IMR-90 (cell line): Measurements from ENCODE around the gene NRDC. TPM values are rescaled to one million over a fixed set of nuclear protein-coding genes. Genes with fewer than 3 reads are reported as not detected.

Source experiments
- ATAC-seq: fragments of 200-7000 bp; cut with Tn5 transposase; 2 replicates; pipeline ENCODE4 v1.9.1; 2020; ENCODE audit warnings: low read depth, mild to moderate bottlenecking, moderate library complexity
- BruUV-seq: library from RNA; stranded (reverse); fragments of 400-500 nt; replicated peaks from 2 replicates; lab custom pipeline; 2021; lab: Mats Ljungman, UMichigan
- CTCF ChIA-PET: fragments of 300-600 bp; formaldehyde crosslinking; extraction: SDS; loops from one replicate; lab custom pipeline; 2021; ENCODE audit warnings: antibody characterized with exemption; lab: Yijun Ruan, JAX
- POLR2A ChIA-PET: fragments of 300-600 bp; sonication (Branson Sonifier 250); formaldehyde crosslinking; loops from one replicate; lab custom pipeline; 2022; ENCODE audit warnings: antibody characterized with exemption; ENCODE audit not compliant: unreplicated experiment; lab: Charles Lee
- DNase-seq: peaks from one replicate; pipeline ENCODE4 v3.0.0; 2013
- H2AFZ ChIP-seq: replicated peaks from 2 replicates; pipeline ENCODE3; 2013; ENCODE audit warnings: low read length, mild to moderate bottlenecking; ENCODE audit not compliant: poor library complexity
- H2AK5ac ChIP-seq: 2 replicates; pipeline ENCODE4 v1.6.1; 2013; ENCODE audit warnings: low read depth, low read length, inconsistent platforms
- H2AK9ac ChIP-seq: replicated peaks from 2 replicates; pipeline ENCODE3; 2013; ENCODE audit warnings: mild to moderate bottlenecking, low read depth, low read length, moderate library complexity; ENCODE audit not compliant: poor library complexity
- H2BK120ac ChIP-seq: 2 replicates; pipeline ENCODE4 v1.6.1; 2013; ENCODE audit warnings: low read depth, low read length, inconsistent platforms
- H2BK15ac ChIP-seq: 3 replicates; pipeline ENCODE4 v1.6.1; 2013; ENCODE audit warnings: low read depth, low read length, inconsistent platforms
- H2BK20ac ChIP-seq: 2 replicates; pipeline ENCODE4 v1.6.1; 2013; ENCODE audit warnings: low read depth, mild to moderate bottlenecking, inconsistent platforms, low read length, moderate library complexity
- H2BK5ac ChIP-seq: 2 replicates; pipeline ENCODE4 v1.6.1; 2013; ENCODE audit warnings: mild to moderate bottlenecking, low read depth, low read length, inconsistent platforms; ENCODE audit not compliant: poor library complexity, severe bottlenecking
- H3K14ac ChIP-seq: replicated peaks from 2 replicates; pipeline ENCODE4 v1.6.1; 2013; ENCODE audit warnings: low read depth, low read length, inconsistent platforms
- H3K18ac ChIP-seq: 2 replicates; pipeline ENCODE4 v1.6.1; 2013; ENCODE audit warnings: low read depth, low read length, control low read depth
- H3K23ac ChIP-seq: 2 replicates; pipeline ENCODE4 v1.6.1; 2013; ENCODE audit warnings: low read depth, low read length, inconsistent platforms
- H3K27ac ChIP-seq: 2 replicates; pipeline ENCODE4 v1.5.1; 2013; ENCODE audit warnings: mild to moderate bottlenecking, control low read depth, low read length; ENCODE audit not compliant: insufficient read depth
- H3K27me3 ChIP-seq: 2 replicates; pipeline ENCODE4 v1.6.1; 2013; ENCODE audit warnings: low read length; ENCODE audit not compliant: control insufficient read depth, insufficient read depth
- H3K36me3 ChIP-seq: 2 replicates; pipeline ENCODE4 v1.6.1; 2013; ENCODE audit warnings: low read length, mixed read lengths; ENCODE audit not compliant: control insufficient read depth, insufficient read depth
- H3K4ac ChIP-seq: 2 replicates; pipeline ENCODE4 v1.6.1; 2013; ENCODE audit warnings: low read depth, low read length, inconsistent platforms
- H3K4me1 ChIP-seq: 2 replicates; pipeline ENCODE4 v1.6.1; 2013; ENCODE audit warnings: low read length, mixed read lengths; ENCODE audit not compliant: control insufficient read depth, insufficient read depth
- H3K4me2 ChIP-seq: 2 replicates; pipeline ENCODE4 v1.6.1; 2013; ENCODE audit warnings: low read depth, mild to moderate bottlenecking, control low read depth, low read length, moderate library complexity
- H3K4me3 ChIP-seq: 2 replicates; pipeline ENCODE4 v1.5.1; 2013; ENCODE audit warnings: low read depth, mild to moderate bottlenecking, control low read depth, low read length, moderate library complexity; ENCODE audit not compliant: insufficient read depth
- H3K56ac ChIP-seq: 2 replicates; pipeline ENCODE4 v1.6.1; 2013; ENCODE audit warnings: low read length, inconsistent platforms; ENCODE audit not compliant: insufficient read depth; ENCODE audit errors: extremely low read depth
- H3K79me1 ChIP-seq, 2 experiments: 2 replicates each; pipeline ENCODE4 v1.6.1; 2013; ENCODE audit warnings: low read length in 2 of 2, inconsistent platforms in 1 of 2, low read depth in 1 of 2
- H3K9ac ChIP-seq: 2 replicates; pipeline ENCODE4 v1.6.1; 2013; ENCODE audit warnings: low read depth, low read length, control low read depth
- H3K9me1 ChIP-seq: 2 replicates; pipeline ENCODE4 v1.6.1; 2013; ENCODE audit warnings: low read length, inconsistent platforms; ENCODE audit not compliant: insufficient read depth
- H3K9me3 ChIP-seq: 2 replicates; pipeline ENCODE4 v1.6.1; 2013; ENCODE audit warnings: low read length; ENCODE audit not compliant: control insufficient read depth, insufficient read depth
- H4K20me1 ChIP-seq: 2 replicates; pipeline ENCODE4 v1.6.1; 2013; ENCODE audit warnings: low read length, inconsistent platforms; ENCODE audit not compliant: insufficient read depth
- H4K5ac ChIP-seq: 2 replicates; pipeline ENCODE4 v1.6.1; 2013; ENCODE audit warnings: mild to moderate bottlenecking, low read depth, low read length, control low read depth
- H4K8ac ChIP-seq, 2 experiments: 2 replicates each; pipeline ENCODE4 v1.6.1; 2013; ENCODE audit warnings: low read depth in 2 of 2, low read length in 2 of 2, control low read depth in 1 of 2, inconsistent platforms in 1 of 2
- H4K91ac ChIP-seq: 2 replicates; pipeline ENCODE4 v1.6.1; 2013; ENCODE audit warnings: low read depth, low read length, inconsistent platforms; ENCODE audit not compliant: insufficient read depth
- BHLHE40 ChIP-seq: fragments of 150-350 bp; IDR thresholded peaks from 2 replicates; pipeline ENCODE4 v1.6.1; 2016; ENCODE audit warnings: mild to moderate bottlenecking, low read depth, low read length
- CHD1 ChIP-seq: IDR thresholded peaks from 2 replicates; pipeline ENCODE4 v1.6.1; 2012; ENCODE audit warnings: low read depth, low read length, improper control_type of control experiment
- ELK1 ChIP-seq: fragments of 150-350 bp; IDR thresholded peaks from 2 replicates; pipeline ENCODE4 v1.6.1; 2016; ENCODE audit warnings: low read depth, mild to moderate bottlenecking, low read length, moderate library complexity, borderline replicate concordance
- MAZ ChIP-seq: IDR thresholded peaks from 2 replicates; pipeline ENCODE4 v1.6.1; 2012; ENCODE audit warnings: low read depth, mild to moderate bottlenecking, low read length, improper control_type of control experiment, moderate library complexity, borderline replicate concordance
- MXI1 ChIP-seq: IDR thresholded peaks from 2 replicates; pipeline ENCODE4 v1.6.1; 2012; ENCODE audit warnings: low read depth, mild to moderate bottlenecking, low read length, moderate library complexity, borderline replicate concordance
- NFE2L2 ChIP-seq: fragments of 150-350 bp; IDR thresholded peaks from 2 replicates; pipeline ENCODE4 v1.6.1; 2016; ENCODE audit warnings: low read depth, mild to moderate bottlenecking, low read length
- POLR2A ChIP-seq: IDR thresholded peaks from 2 replicates; pipeline ENCODE4 v1.6.1; 2012; ENCODE audit warnings: mild to moderate bottlenecking, low read depth, low read length
- RCOR1 ChIP-seq: IDR thresholded peaks from 2 replicates; pipeline ENCODE4 v1.6.1; 2012; ENCODE audit warnings: mild to moderate bottlenecking, low read length, improper control_type of control experiment; ENCODE audit not compliant: insufficient replicate concordance
- SMC3 ChIP-seq: fragments of 150-350 bp; IDR thresholded peaks from 2 replicates; pipeline ENCODE4 v1.6.1; 2016; ENCODE audit warnings: low read depth, mild to moderate bottlenecking, antibody characterized with exemption, low read length, moderate library complexity
- whole genome bisulfite sequencing, 2 experiments: methylation state at CpG; one replicate each; pipeline versions ENCODE4 v1.1.5 to v1.1.7; 2013; ENCODE audit warnings: missing lambda C conversion rate in 2 of 2; ENCODE audit not compliant: insufficient read length in 1 of 2; ENCODE audit errors: extremely low coverage in 2 of 2; 5-methylcytosine and 5-hydroxymethylcytosine counted together
- dilution Hi-C: fragments of 300-500 bp; cut with HindIII; formaldehyde crosslinking; loops from one replicate; pipeline ENCODE4 v1.14.3; 2018; ENCODE audit warnings: low sequenced_read_pairs; ENCODE audit not compliant: unreplicated experiment
- in situ Hi-C: fragments of 300-500 bp; cut with MboI; formaldehyde crosslinking; loops from 3 replicates; pipeline ENCODE4 v1.14.3; 2019; ENCODE audit warnings: low sequenced_read_pairs, inconsistent platforms, mixed read lengths
- intact Hi-C: fragments of 100-400 bp; cut with micrococcal nuclease; formaldehyde crosslinking; loops from 2 replicates; pipeline ENCODE4 v1.10.0; 2022
- polyA plus RNA-seq, 3 experiments: library from polyadenylated mRNA; depleted of rRNA; stranded (reverse); fragments of >200 nt; gene quantifications; 2 replicates each; pipeline ENCODE4 v1.2.3, GENCODE V29; 2012; ENCODE audit warnings: low replicate concordance in 1 of 3
- total RNA-seq: library from RNA; depleted of rRNA; stranded (reverse); fragments of >200 nt; gene quantifications from 2 replicates; pipeline ENCODE4 v1.2.3, GENCODE V29; 2012

NRDC gene
- total and polyA plus RNA-seq, 2 of the 4 experiments (the other 2 are of a cell fraction): 75.8 to 84.7 TPM

DNA sequence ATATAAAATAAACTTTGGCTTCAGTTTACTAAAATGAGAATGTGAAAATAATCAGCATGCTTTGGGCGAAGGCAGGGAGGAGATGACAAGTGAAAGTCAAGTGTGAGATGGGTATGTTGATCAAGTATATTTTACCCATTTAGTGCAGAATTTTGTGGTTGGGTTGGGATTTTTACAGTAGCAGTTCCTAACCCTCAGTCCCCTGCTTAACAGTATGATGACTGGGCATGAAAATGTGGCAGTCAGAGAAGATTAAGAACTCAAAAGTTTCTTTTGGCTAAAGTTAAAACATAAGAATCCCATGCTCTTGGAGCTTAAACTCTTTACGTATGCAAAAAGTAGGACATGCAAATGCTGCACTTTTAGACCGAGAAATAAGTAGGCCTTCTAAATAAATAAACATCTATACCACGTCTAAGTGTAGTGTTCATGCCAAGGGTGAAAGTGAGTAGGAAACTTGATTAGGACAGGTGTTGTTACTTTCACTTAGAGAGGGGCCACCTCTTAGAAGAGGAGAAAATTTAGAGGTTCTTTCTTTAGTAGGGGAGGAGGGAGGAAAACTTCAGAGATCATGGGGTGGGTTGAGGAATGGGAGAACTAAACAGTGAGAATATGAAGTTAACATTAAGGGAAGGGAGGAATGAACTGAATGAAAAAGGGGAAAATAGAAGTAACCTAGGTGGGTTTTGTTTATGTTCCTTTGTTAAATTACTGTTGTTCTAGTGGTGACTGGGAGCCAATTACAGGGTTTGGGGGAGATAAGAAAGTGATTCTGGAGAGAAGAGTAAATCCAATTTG, 133.8 kb downstream of the NRDC start (continued):
- TF ChIP-seq MAZ: no peak

DNA sequence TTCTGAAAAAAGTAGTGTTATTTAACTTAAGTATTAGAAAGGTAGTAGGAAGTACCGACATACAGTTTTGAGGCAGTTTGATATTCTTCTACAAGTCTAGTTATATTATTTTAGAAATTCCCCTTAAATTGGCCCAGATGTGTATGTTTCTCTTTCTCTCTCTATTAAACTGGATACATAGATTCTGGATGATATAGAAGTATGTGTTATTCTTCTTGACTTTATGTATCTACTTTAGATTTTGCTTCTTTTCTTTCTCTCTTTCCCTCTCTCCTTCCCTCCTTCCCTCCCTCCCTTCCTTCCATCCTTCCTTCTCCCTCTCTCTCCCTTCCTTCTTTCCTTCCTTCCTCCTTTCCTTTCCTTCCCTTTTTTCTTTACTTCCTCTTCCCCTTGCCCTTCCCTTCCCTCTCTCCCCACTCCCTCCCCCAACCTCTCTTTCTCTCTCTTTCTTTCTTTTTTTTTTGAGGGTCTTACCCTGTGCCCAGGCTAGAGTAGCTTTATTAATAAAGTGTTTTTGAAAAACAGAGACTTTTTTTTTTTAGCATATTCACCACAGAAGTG, 137.3 kb downstream of the NRDC start:
- intact Hi-C loops: no loop called here
- Histone ChIP-seq H3K23ac (no peak overlapping the region), H3K14ac (no peak overlapping the region), H3K56ac (no peak overlapping the region), H3K27ac (no peak overlapping the region), H4K91ac (no peak overlapping the region), H2BK20ac (no peak overlapping the region), H2BK5ac (no peak overlapping the region), H3K9ac (no peak overlapping the region), H4K8ac (no peak overlapping the region), H4K20me1 (peaks cover 9% of the 10 kb centered on the region; the same call in 1 of the 2 replicates), H3K4me2 (no peak overlapping the region), H2AK5ac (no peak overlapping the region), H2BK120ac (no peak overlapping the region), H2BK15ac (no peak overlapping the region), H3K9me1 (no peaks in the 10 kb centered on the region), H3K9me3 (no peaks in the 10 kb centered on the region), H3K4me3 (no peak overlapping the region), H3K4ac (no peak overlapping the region), H3K36me3 (no peaks in the 10 kb centered on the region), H3K27me3 (no peaks in the 10 kb centered on the region), H3K4me1 (no peaks in the 10 kb centered on the region; the same call in 1 of the 2 replicates), H4K5ac (no peak overlapping the region), H2AFZ (no peak overlapping the region), H3K18ac (no peak overlapping the region), H3K79me1 (peaks cover 11 to 25% of the 10 kb centered on the region in 2 experiments), H2AK9ac (no peak overlapping the region)
- ATAC-seq: no peak
- dilution Hi-C loops: no loop called here
- no peak for DNase-seq
- in situ Hi-C loops: no loop called here
- POLR2A ChIA-PET: no interaction called here
- no CpG with 5 or more reads among the region's 1 CpG for WGBS, 2 experiments
- no TSS peak for BruUV-seq
- CTCF ChIA-PET: no interaction called here
- TF ChIP-seq ELK1 (no peak), BHLHE40 (no peak), CHD1 (no peak), MXI1 (no peak), SMC3 (no peak), RCOR1 (no peak), NFE2L2 (no peak), POLR2A (no peak)
